CD4-positive, alpha-beta T cell (primary cell): ENCODE measurements around the gene LIN54. TPM values are rescaled to one million over a fixed set of nuclear protein-coding genes. Genes with fewer than 3 reads are reported as not detected.

Experiments
- ATAC-seq: fragments of 200-7000 bp; cut with Tn5 transposase; one replicate; pipeline ENCODE4 v1.10.0; 2022; ENCODE audit warnings: mild to moderate bottlenecking; ENCODE audit not compliant: poor library complexity
- CTCF ChIA-PET: fragments of 350-600 bp; sonication (Branson Sonifier 250); formaldehyde crosslinking; loops from one replicate; lab custom pipeline; 2021; ENCODE audit warnings: antibody characterized with exemption, inconsistent platforms; lab: Charles Lee
- POLR2A ChIA-PET: fragments of 350-600 bp; sonication (Branson Sonifier 250); formaldehyde crosslinking; loops from one replicate; lab custom pipeline; 2021; ENCODE audit warnings: antibody characterized with exemption, inconsistent platforms; lab: Charles Lee
- DNase-seq, 14 experiments: peaks; one replicate each; pipeline ENCODE4 v3.0.0-alpha.2; 2013 to 2020; ENCODE audit warnings: mixed read lengths in 2 of 14
- H3K27ac ChIP-seq, 2 donors: one replicate each; pipeline versions ENCODE4 v1.5.1 to v1.7.0; 2013; ENCODE audit warnings: low read length in 2 of 2, low read depth in 1 of 2, mild to moderate bottlenecking in 1 of 2
- H3K27me3 ChIP-seq, 2 experiments: 1 replicate in 1 of 2; 2 replicates in 1 of 2; pipeline versions ENCODE4 v1.6.1 to v1.7.0; 2013; ENCODE audit warnings: low read length in 2 of 2, control low read depth in 1 of 2, mild to moderate bottlenecking in 1 of 2, moderate library complexity in 1 of 2; ENCODE audit not compliant: insufficient read depth in 2 of 2, control insufficient read depth in 1 of 2
- H3K36me3 ChIP-seq: one replicate; pipeline ENCODE4 v1.6.1; 2013; ENCODE audit warnings: low read length, control low read depth; ENCODE audit not compliant: insufficient read depth
- H3K4me1 ChIP-seq: one replicate; pipeline ENCODE4 v1.6.1; 2013; ENCODE audit warnings: low read length, control low read depth; ENCODE audit not compliant: insufficient read depth
- H3K4me3 ChIP-seq: one replicate; pipeline ENCODE4 v1.5.1; 2013; ENCODE audit warnings: mild to moderate bottlenecking, low read length, moderate library complexity
- H3K9me3 ChIP-seq, 2 experiments: 1 replicate in 1 of 2; 2 replicates in 1 of 2; pipeline versions ENCODE4 v1.6.1 to v1.7.0; 2013; ENCODE audit warnings: low read length in 2 of 2, mild to moderate bottlenecking in 2 of 2, control low read depth in 1 of 2, moderate library complexity in 1 of 2; ENCODE audit not compliant: control insufficient read depth in 1 of 2, insufficient read depth in 1 of 2
- H3K27ac Mint-ChIP-seq: one replicate; pipeline ENCODE4 v1.8.0; 2020; ENCODE audit warnings: mixed read lengths
- H3K27me3 Mint-ChIP-seq: one replicate; pipeline ENCODE4 v1.8.0; 2021; ENCODE audit warnings: mixed read lengths
- H3K36me3 Mint-ChIP-seq: one replicate; pipeline ENCODE4 v1.8.0; 2021; ENCODE audit warnings: low read depth, mixed read lengths
- H3K4me1 Mint-ChIP-seq: one replicate; pipeline ENCODE4 v1.8.0; 2021; ENCODE audit warnings: low read depth, mixed read lengths
- H3K4me3 Mint-ChIP-seq: one replicate; pipeline ENCODE4 v1.8.0; 2020; ENCODE audit warnings: mild to moderate bottlenecking, mixed read lengths
- H3K9me3 Mint-ChIP-seq: one replicate; pipeline ENCODE4 v1.8.0; 2020; ENCODE audit warnings: mixed read lengths
- intact Hi-C, 2 experiments: fragments of 100-400 bp; cut with DNase I in 1 of 2; cut with micrococcal nuclease in 1 of 2; formaldehyde crosslinking; loops; one replicate each; pipeline versions ENCODE4 v1.15.1 to v1.9.0; 2023 to 2025; cut with DNase I, micrococcal nuclease
- total RNA-seq, 174 experiments: library from RNA in 2 of 174; stranded (reverse) in 2 of 174; gene quantifications; one replicate each; pipeline ENCODE4 v1.2.3 and lab custom pipeline; 2021 to 2026
- TF ChIP-seq, protein P1 (sequence below): fragments of 200-600 bp; IDR thresholded peaks from one replicate; pipeline ENCODE4 v1.8.0; 2022; ENCODE audit warnings: antibody characterized with exemption, mild to moderate bottlenecking

Gene LIN54
- total RNA-seq, 2 experiments from 2014 or later = 11.0 to 12.1 TPM

DNA sequence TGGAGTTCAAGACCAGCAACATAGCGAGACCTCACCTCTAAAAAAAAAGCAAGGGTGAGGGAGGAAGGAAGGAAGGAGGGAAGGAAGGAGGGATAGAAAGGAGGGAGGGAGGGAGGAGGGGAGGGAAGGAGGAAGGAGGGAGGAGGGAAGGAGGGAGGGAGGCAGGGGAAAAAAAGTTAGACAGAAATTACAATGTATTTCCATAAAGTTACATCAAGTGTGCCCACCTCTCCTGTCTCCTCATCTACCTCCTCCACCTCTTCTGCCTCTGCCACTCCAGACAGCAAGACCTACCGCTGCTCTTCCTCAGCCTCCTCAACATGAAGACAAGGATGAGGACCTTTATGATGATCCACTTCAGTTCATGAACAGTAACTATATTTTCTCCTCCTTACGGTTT, 8.3 kb downstream of the LIN54 start:
- H3K36me3 ChIP-seq = no peaks in the 10 kb centered on the region
- H3K27me3 ChIP-seq = no peaks in the 10 kb centered on the region
- H3K9me3 Mint-ChIP-seq = no peaks in the 10 kb centered on the region
- no peak for ATAC-seq
- DNase-seq = no peak
- intact Hi-C loops = no loop called here
- H3K36me3 Mint-ChIP-seq = peaks cover 19% of the 10 kb centered on the region
- no peaks in the 10 kb centered on the region for H3K27me3 Mint-ChIP-seq
- H3K4me3 Mint-ChIP-seq = no peak overlapping the region
- TF ChIP-seq, protein P1, sequence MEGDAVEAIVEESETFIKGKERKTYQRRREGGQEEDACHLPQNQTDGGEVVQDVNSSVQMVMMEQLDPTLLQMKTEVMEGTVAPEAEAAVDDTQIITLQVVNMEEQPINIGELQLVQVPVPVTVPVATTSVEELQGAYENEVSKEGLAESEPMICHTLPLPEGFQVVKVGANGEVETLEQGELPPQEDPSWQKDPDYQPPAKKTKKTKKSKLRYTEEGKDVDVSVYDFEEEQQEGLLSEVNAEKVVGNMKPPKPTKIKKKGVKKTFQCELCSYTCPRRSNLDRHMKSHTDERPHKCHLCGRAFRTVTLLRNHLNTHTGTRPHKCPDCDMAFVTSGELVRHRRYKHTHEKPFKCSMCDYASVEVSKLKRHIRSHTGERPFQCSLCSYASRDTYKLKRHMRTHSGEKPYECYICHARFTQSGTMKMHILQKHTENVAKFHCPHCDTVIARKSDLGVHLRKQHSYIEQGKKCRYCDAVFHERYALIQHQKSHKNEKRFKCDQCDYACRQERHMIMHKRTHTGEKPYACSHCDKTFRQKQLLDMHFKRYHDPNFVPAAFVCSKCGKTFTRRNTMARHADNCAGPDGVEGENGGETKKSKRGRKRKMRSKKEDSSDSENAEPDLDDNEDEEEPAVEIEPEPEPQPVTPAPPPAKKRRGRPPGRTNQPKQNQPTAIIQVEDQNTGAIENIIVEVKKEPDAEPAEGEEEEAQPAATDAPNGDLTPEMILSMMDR = no peak
- H3K4me3 ChIP-seq = no peak overlapping the region
- no peak overlapping the region for H3K27ac Mint-ChIP-seq
- POLR2A ChIA-PET = no interaction called here
- no peaks in the 10 kb centered on the region for H3K9me3 ChIP-seq
- no peak overlapping the region for H3K27ac ChIP-seq
- CTCF ChIA-PET = no interaction called here
- peaks cover 5% of the 10 kb centered on the region for H3K4me1 ChIP-seq
- H3K4me1 Mint-ChIP-seq = peaks cover 30% of the 10 kb centered on the region

DNA sequence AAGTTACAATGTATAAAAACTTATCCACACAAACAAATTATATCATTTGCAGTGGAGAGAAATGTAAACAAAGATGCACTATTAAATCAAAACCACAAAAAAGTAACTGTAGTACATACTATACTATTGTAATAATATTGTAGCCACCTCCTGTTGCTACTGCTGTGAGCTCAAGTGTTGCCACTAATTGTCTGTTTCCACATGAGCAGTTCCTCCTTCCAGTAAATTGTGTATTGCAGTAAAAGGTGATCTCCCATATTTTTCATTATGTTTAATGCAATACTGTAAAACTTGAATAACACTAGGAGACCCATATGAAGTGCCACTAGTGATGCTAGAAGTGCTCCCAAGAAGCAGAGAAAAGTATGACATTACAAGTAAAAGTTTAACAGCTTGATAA, 11.7 kb downstream of the LIN54 start:
- ChIA-PET CTCF (no interaction called here), POLR2A (interaction anchor here (1.2 kb wide), 1 partner anchor 12 kb away, joined by 3 read pairs; the partner anchor contains the start of gene LIN54)
- H3K4me3 ChIP-seq = no peak overlapping the region
- Mint-ChIP-seq H3K9me3 (no peaks in the 10 kb centered on the region), H3K27me3 (no peaks in the 10 kb centered on the region), H3K27ac (no peak overlapping the region), H3K36me3 (peaks cover 21% of the 10 kb centered on the region), H3K4me1 (peaks cover 21% of the 10 kb centered on the region), H3K4me3 (no peak overlapping the region)
- TF ChIP-seq, protein P1 = no peak
- no peak overlapping the region for H3K27ac ChIP-seq
- H3K27me3 ChIP-seq = no peaks in the 10 kb centered on the region
- ATAC-seq (no peak), DNase-seq (no peak)
- H3K36me3 ChIP-seq = peaks cover 2% of the 10 kb centered on the region
- intact Hi-C loops = no loop called here
- H3K9me3 ChIP-seq = no peaks in the 10 kb centered on the region
- no peaks in the 10 kb centered on the region for H3K4me1 ChIP-seq

DNA sequence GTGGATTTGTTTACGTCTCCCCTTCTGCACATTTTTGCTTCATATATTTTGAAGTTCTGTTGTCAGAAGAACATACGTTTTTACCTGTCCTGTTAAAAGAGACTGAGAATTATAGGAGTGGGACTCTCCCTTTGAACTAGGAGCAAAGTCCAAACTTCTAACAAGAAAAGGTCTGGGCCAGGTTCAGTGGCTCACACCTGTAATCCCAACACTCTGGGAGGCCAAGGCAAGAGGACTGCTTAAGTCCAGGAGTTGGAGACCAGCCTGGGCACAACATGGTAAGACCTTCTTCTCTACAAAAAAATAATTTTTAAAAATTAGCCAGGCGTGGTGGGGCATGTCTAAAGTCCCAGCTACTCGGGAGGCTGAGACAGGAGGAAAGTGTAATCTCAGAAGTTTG, 15.8 kb downstream of the LIN54 start:
- H3K4me1 ChIP-seq = peaks cover 5% of the 10 kb centered on the region
- H3K36me3 ChIP-seq = peaks cover 2% of the 10 kb centered on the region
- intact Hi-C loops = no loop called here
- TF ChIP-seq, protein P1 = no peak
- DNase-seq (no peak), ATAC-seq (no peak)
- H3K4me3 Mint-ChIP-seq = no peak overlapping the region
- ChIA-PET CTCF (interaction anchor here (1.2 kb wide), 1 partner anchor 27 kb away, joined by 4 read pairs; no protein-coding TSS in a partner anchor), POLR2A (no interaction called here)
- peaks cover 21% of the 10 kb centered on the region for H3K36me3 Mint-ChIP-seq
- H3K9me3 ChIP-seq = no peaks in the 10 kb centered on the region
- no peak overlapping the region for H3K27ac ChIP-seq
- H3K27me3 Mint-ChIP-seq = no peaks in the 10 kb centered on the region
- H3K27me3 ChIP-seq = no peaks in the 10 kb centered on the region
- H3K4me3 ChIP-seq = no peak overlapping the region
- H3K9me3 Mint-ChIP-seq = no peaks in the 10 kb centered on the region
- H3K27ac Mint-ChIP-seq = no peak overlapping the region
- peaks cover 14% of the 10 kb centered on the region for H3K4me1 Mint-ChIP-seq
